Tibial nerve (tissue), 4 donors: ENCODE data around the gene C16orf54. TPM values are rescaled to one million over a fixed set of nuclear protein-coding genes. Genes with fewer than 3 reads are reported as not detected.
"Not testable (repeated sequence)": the region's sequence is repeated elsewhere in the genome, so short reads cannot be mapped to it uniquely, and the experiment has no call there.

Experiments used
- DNase-seq, 2 donors: peaks; one replicate each; pipeline ENCODE4 v3.0.0-alpha.2; 2019; ENCODE audit warnings: low spot score in 2 of 2
- H3K27ac ChIP-seq, 4 donors: fragments of 200-600 bp; sonication (generic) in 3 of 4; one replicate each; pipeline ENCODE4 v1.5.1; 2017 to 2019; ENCODE audit warnings: mild to moderate bottlenecking in 1 of 4
- H3K27me3 ChIP-seq, 2 donors: fragments of 200-600 bp; sonication (generic) in 1 of 2; one replicate each; pipeline versions ENCODE4 v1.5.1 to v1.6.0; 2017 to 2019
- H3K36me3 ChIP-seq, 3 donors: fragments of 200-600 bp; sonication (generic); one replicate each; pipeline ENCODE4 v1.5.1; 2018 to 2019
- H3K4me1 ChIP-seq, 4 donors: fragments of 200-600 bp; sonication (generic) in 3 of 4; one replicate each; pipeline ENCODE4 v1.5.1; 2017 to 2019
- H3K4me3 ChIP-seq, 4 donors: fragments of 200-600 bp; sonication (generic) in 3 of 4; one replicate each; pipeline ENCODE4 v1.5.1; 2017 to 2019; ENCODE audit warnings: mild to moderate bottlenecking in 1 of 4, moderate library complexity in 1 of 4
- H3K9me3 ChIP-seq, 4 donors: fragments of 200-600 bp; sonication (generic) in 3 of 4; one replicate each; pipeline ENCODE4 v1.5.1; 2017 to 2019
- CTCF ChIP-seq, 5 experiments: fragments of 200-600 bp in 3 of 5; fragments of 450-650 bp in 2 of 5; sonication (generic) in 3 of 5; IDR thresholded peaks; one replicate each; pipeline ENCODE4 v1.5.1; 2016 to 2019; ENCODE audit warnings: antibody characterized with exemption in 5 of 5, mild to moderate bottlenecking in 3 of 5, moderate library complexity in 2 of 5
- EP300 ChIP-seq, 2 donors: sonication (generic); formaldehyde crosslinking; IDR thresholded peaks; one replicate each; pipeline ENCODE4 v1.6.1; 2017; ENCODE audit warnings: antibody characterized with exemption in 2 of 2, mild to moderate bottlenecking in 1 of 2
- POLR2A ChIP-seq, 2 donors: fragments of 450-650 bp; IDR thresholded peaks; one replicate each; pipeline ENCODE4 v1.6.1; 2017; ENCODE audit warnings: antibody characterized with exemption in 2 of 2, mild to moderate bottlenecking in 2 of 2, moderate library complexity in 2 of 2
- WGBS, 2 donors: methylation state at CpG; one replicate each; pipeline ENCODE4 v1.1.5; 2018; 5-methylcytosine and 5-hydroxymethylcytosine counted together
- total RNA-seq, 4 donors: library from RNA; depleted of rRNA; stranded (reverse); fragments of >200 nt; gene quantifications; one replicate each; pipeline ENCODE4 v1.1.0, GENCODE V29; 2016

Gene C16orf54
- total RNA-seq, 4 donors from 2014 or later, result 0.20 to 2.8 (median 0.61) TPM

GRCh38 chr16:29756654-29757053 is 10.9 kb upstream of the C16orf54 start:
- no peak overlapping the region for H3K4me3 ChIP-seq

GRCh38 chr16:29753516-29753915 is 7.7 kb upstream of the C16orf54 start:
- Histone ChIP-seq H3K4me1 (no peaks in the 10 kb centered on the region), H3K27ac (no peak overlapping the region), H3K27me3 (no peaks in the 10 kb centered on the region), H3K36me3 (no peaks in the 10 kb centered on the region), H3K9me3 (no peaks in the 10 kb centered on the region), H3K4me3 (no peak overlapping the region)
- TF ChIP-seq CTCF (IDR thresholded peaks at IDR 0.05) (no peak), POLR2A (IDR thresholded peaks at IDR 0.05) (no peak), EP300 (IDR thresholded peaks at IDR 0.05) (no peak)
- 46 to 65% methylated on average over 1 of the region's 1 CpG for WGBS, 2 donors
- no peak for DNase-seq

More at GRCh38 chr16:29756654-29757053, 10.9 kb upstream of the C16orf54 start:
- Histone ChIP-seq H3K27ac (no peak overlapping the region), H3K4me1 (no peaks in the 10 kb centered on the region), H3K9me3 (no peaks in the 10 kb centered on the region), H3K36me3 (no peaks in the 10 kb centered on the region), H3K27me3 (no peaks in the 10 kb centered on the region)
- TF ChIP-seq EP300 (IDR thresholded peaks at IDR 0.05), result no peak
- no peak for TF ChIP-seq CTCF (IDR thresholded peaks at IDR 0.05)
- no peak for TF ChIP-seq POLR2A (IDR thresholded peaks at IDR 0.05)
- WGBS, 2 donors, result 72 to 82% methylated on average over 1 of the region's 1 CpG
- DNase-seq, result no peak

GRCh38 chr16:29748760-29749149 is 3.0 kb upstream of the C16orf54 start:
- H3K36me3 ChIP-seq, H3K27me3 ChIP-seq, H3K9me3 ChIP-seq, H3K4me3 ChIP-seq, H3K27ac ChIP-seq, DNase-seq, H3K4me1 ChIP-seq: not testable (repeated sequence)
- WGBS, 2 donors, result 33 to 40% methylated on average over 4 of the region's 4 CpGs

GRCh38 chr16:29747947-29748759 is 2.4 kb upstream of the C16orf54 start:
- 94 to 97% methylated on average over 19 to 26 of the region's 30 CpGs for WGBS, 2 donors
- H3K9me3 ChIP-seq, result no peaks in the 10 kb centered on the region
- no peak for TF ChIP-seq EP300 (IDR thresholded peaks at IDR 0.05)
- TF ChIP-seq CTCF (IDR thresholded peaks at IDR 0.05), result no peak
- TF ChIP-seq POLR2A (IDR thresholded peaks at IDR 0.05), result no peak
- no peak overlapping the region for H3K4me3 ChIP-seq
- no peaks in the 10 kb centered on the region for H3K4me1 ChIP-seq
- H3K36me3 ChIP-seq, result no peaks in the 10 kb centered on the region
- no peak overlapping the region for H3K27ac ChIP-seq
- DNase-seq, result no peak
- no peaks in the 10 kb centered on the region for H3K27me3 ChIP-seq

GRCh38 chr16:29746518-29746917 is 728 bp upstream of the C16orf54 start:
- H3K4me3 ChIP-seq, H3K27me3 ChIP-seq: not testable (repeated sequence)

GRCh38 chr16:29745121-29745852 is 503 bp downstream of the C16orf54 start:
- no peaks in the 10 kb centered on the region for H3K36me3 ChIP-seq
- no peak for DNase-seq
- H3K4me1 ChIP-seq, result no peaks in the 10 kb centered on the region
- 75% methylated on average over 16 of the region's 16 CpGs for WGBS, 2 donors
- peak overlapping the region in 1 of 4 donors; percentile 67 for H3K27ac ChIP-seq
- H3K4me3 ChIP-seq, result peak overlapping the region in 2 of 4 donors; percentile 43 to 49
- no peaks in the 10 kb centered on the region for H3K27me3 ChIP-seq
- TF ChIP-seq CTCF (IDR thresholded peaks at IDR 0.05) (no peak), POLR2A (IDR thresholded peaks at IDR 0.05) (no peak)
- H3K9me3 ChIP-seq, result no peaks in the 10 kb centered on the region

More at GRCh38 chr16:29746518-29746917, 728 bp upstream of the C16orf54 start:
- H3K9me3 ChIP-seq, H3K4me1 ChIP-seq, DNase-seq, H3K36me3 ChIP-seq: not testable (repeated sequence)
- 59 to 66% methylated on average over 4 of the region's 4 CpGs for WGBS, 2 donors
- peak overlapping the region in 1 of 4 donors; percentile 67 for H3K27ac ChIP-seq
